Measurements from ENCODE around the gene CXCR3. TPM values are rescaled to one million over a fixed set of nuclear protein-coding genes. Genes with fewer than 3 reads are reported as not detected.

Gene CXCR3
- total RNA-seq, 1 experiment from 2014 or later, result not detected

GRCh38 chrX:71623714-71624113 is 5.4 kb upstream of the CXCR3 start:
- RAD21 ChIA-PET (ENCODE audit: low non-redundant PET in 1 of 2, low total read pairs in 2 of 2, uncharacterized antibody in 2 of 2, unreplicated experiment in 2 of 2), result no interaction called here
- no peaks in the 10 kb centered on the region for H3K27me3 ChIP-seq (ENCODE audit: insufficient read depth, low read length)
- intact Hi-C loops (cut with micrococcal nuclease), result no loop called here
- POLR2A ChIA-PET, result no interaction called here
- TF ChIP-seq EGR1 (IDR thresholded peaks at IDR 0.05; ENCODE audit: low read depth) (no peak), ZBTB33 (IDR thresholded peaks at IDR 0.05; ENCODE audit: extremely low read depth, insufficient replicate concordance, low read length) (no peak), CEBPB (IDR thresholded peaks at IDR 0.05; ENCODE audit: low read depth) (no peak), EZH2phosphoT487 (IDR thresholded peaks at IDR 0.05; ENCODE audit: borderline replicate concordance) (no peak), ZNF274 (IDR thresholded peaks at IDR 0.05; ENCODE audit: low read depth, low read length) (no peak), ELF1 (IDR thresholded peaks at IDR 0.05; ENCODE audit: borderline replicate concordance, low read depth) (no peak), JUND (IDR thresholded peaks at IDR 0.05) (no peak), SIN3A (IDR thresholded peaks at IDR 0.05; ENCODE audit: low read depth) (no peak), POLR2A (IDR thresholded peaks at IDR 0.05; ENCODE audit: borderline replicate concordance, extremely low read depth, insufficient read depth, insufficient read length) (no peak), EZH2 (IDR thresholded peaks at IDR 0.05) (no peak), YY1 (IDR thresholded peaks at IDR 0.05; ENCODE audit: extremely low read depth, insufficient replicate concordance, low read depth, low read length) (no peak), SP1 (IDR thresholded peaks at IDR 0.05; ENCODE audit: low read depth) (no peak), CTCF (IDR thresholded peaks at IDR 0.05 in 2 of 3, conservative IDR thresholded peaks at IDR 0.05 in 1 of 3; ENCODE audit: borderline replicate concordance in 1 of 3, insufficient read depth in 1 of 3, low read depth in 2 of 3, low read length in 2 of 3) (no peak), CBX3 (IDR thresholded peaks at IDR 0.05; ENCODE audit: low read depth) (no peak), MAX (IDR thresholded peaks at IDR 0.05) (no peak), FOSL1 (IDR thresholded peaks at IDR 0.05; ENCODE audit: low read depth) (no peak), SRF (IDR thresholded peaks at IDR 0.05; ENCODE audit: low read depth) (no peak), ATF3 (IDR thresholded peaks at IDR 0.05) (no peak), ZFX (IDR thresholded peaks at IDR 0.05) (no peak), RAD21 (IDR thresholded peaks at IDR 0.05; ENCODE audit: low read depth) (no peak)
- H3K4me3 ChIP-seq (replicated peaks in 1 of 2; ENCODE audit: low read depth in 1 of 2, low read length in 2 of 2), result no peak overlapping the region
- H3K9me2 ChIP-seq (ENCODE audit: insufficient read depth), result no peaks in the 10 kb centered on the region
- no peaks in the 10 kb centered on the region for H4K20me1 ChIP-seq (ENCODE audit: insufficient read depth)
- H2AFZ ChIP-seq (ENCODE audit: low read depth, low read length, poor library complexity, severe bottlenecking), result no peak overlapping the region
- BruUV-seq (replicated peaks), result no TSS peak
- DNase-seq (ENCODE audit: low read depth, low spot score), result no peak
- no peaks in the 10 kb centered on the region for H3K36me3 ChIP-seq (ENCODE audit: control insufficient read depth in 1 of 2, insufficient read depth in 2 of 2, low read length in 2 of 2)
- H3K9ac ChIP-seq (ENCODE audit: low read length), result no peak overlapping the region
- no peak overlapping the region for H3K4me2 ChIP-seq (ENCODE audit: low read length)
- H3K79me2 ChIP-seq (ENCODE audit: insufficient read depth, low read length), result no peaks in the 10 kb centered on the region
- ATAC-seq, result no peak
- no peak overlapping the region for H3K27ac ChIP-seq (ENCODE audit: low read depth, low read length)
- peaks cover 9 to 19% of the 10 kb centered on the region in 2 experiments for H3K4me1 ChIP-seq (ENCODE audit: control insufficient read depth in 1 of 2, insufficient read depth in 2 of 2, low read length in 2 of 2)
- CTCF ChIA-PET, result no interaction called here
- H3K9me3 ChIP-seq (ENCODE audit: control insufficient read depth in 1 of 2, insufficient read depth in 1 of 2, low read depth in 1 of 2, low read length in 2 of 2), result no peaks in the 10 kb centered on the region

All from HCT116 (cell line).